Liver (tissue), 9 donors: Measurements from ENCODE around the gene MACROD1. TPM values are rescaled to one million over a fixed set of nuclear protein-coding genes. Genes with fewer than 3 reads are reported as not detected.

ENCODE experiments used
- DNase-seq: peaks from one replicate; pipeline ENCODE4 v3.0.0-alpha.2; 2017; ENCODE audit warnings: low spot score
- H3K27ac ChIP-seq, 2 donors: one replicate each; pipeline ENCODE4 v1.7.0; 2013; ENCODE audit warnings: inconsistent platforms in 2 of 2, low read length in 2 of 2, control low read depth in 1 of 2, low read depth in 1 of 2, mild to moderate bottlenecking in 1 of 2
- H3K27me3 ChIP-seq, 4 donors: one replicate each; pipeline versions ENCODE4 v1.6.1 to v1.7.0; 2013; ENCODE audit warnings: low read length in 3 of 4, inconsistent platforms in 1 of 4, mild to moderate bottlenecking in 1 of 4, moderate library complexity in 1 of 4; ENCODE audit not compliant: control insufficient read depth in 4 of 4, insufficient read depth in 4 of 4
- H3K36me3 ChIP-seq, 4 donors: one replicate each; pipeline versions ENCODE4 v1.6.1 to v1.7.0; 2013; ENCODE audit warnings: low read length in 3 of 4, mild to moderate bottlenecking in 3 of 4, low read depth in 1 of 4, moderate library complexity in 1 of 4; ENCODE audit not compliant: control insufficient read depth in 4 of 4, insufficient read depth in 3 of 4
- H3K4me1 ChIP-seq, 4 donors: one replicate each; pipeline versions ENCODE4 v1.6.1 to v1.7.0; 2013; ENCODE audit warnings: low read length in 3 of 4, mild to moderate bottlenecking in 3 of 4, moderate library complexity in 1 of 4; ENCODE audit not compliant: control insufficient read depth in 4 of 4, insufficient read depth in 4 of 4
- H3K4me3 ChIP-seq, 3 donors: one replicate each; pipeline versions ENCODE4 v1.6.1 to v1.7.0; 2013; ENCODE audit warnings: low read length in 3 of 3, control low read depth in 1 of 3, low read depth in 1 of 3, mild to moderate bottlenecking in 1 of 3
- H3K9ac ChIP-seq, 2 donors: one replicate each; pipeline ENCODE4 v1.7.0; 2013; ENCODE audit warnings: low read length in 2 of 2, mild to moderate bottlenecking in 2 of 2, moderate library complexity in 2 of 2, control low read depth in 1 of 2, low read depth in 1 of 2
- H3K9me3 ChIP-seq, 4 donors: one replicate each; pipeline versions ENCODE4 v1.6.1 to v1.7.0; 2013; ENCODE audit warnings: low read length in 3 of 4; ENCODE audit not compliant: control insufficient read depth in 4 of 4
- ATF3 ChIP-seq: IDR thresholded peaks from 2 replicates; pipeline ENCODE4 v1.6.1; 2016; ENCODE audit warnings: antibody characterized with exemption
- EGR1 ChIP-seq, 2 donors: IDR thresholded peaks; 2 replicates each; pipeline ENCODE4 v1.6.1; 2016 to 2018; ENCODE audit warnings: antibody characterized with exemption in 2 of 2, low read depth in 2 of 2
- FOXA2 ChIP-seq: IDR thresholded peaks from 2 replicates; pipeline ENCODE4 v1.6.1; 2016; ENCODE audit warnings: antibody characterized with exemption
- GABPA ChIP-seq, 2 donors: IDR thresholded peaks in 1 of 2; conservative IDR thresholded peaks in 1 of 2; 2 replicates each; pipeline ENCODE4 v1.6.1; 2016; ENCODE audit warnings: antibody characterized with exemption in 2 of 2, mild to moderate bottlenecking in 1 of 2, moderate library complexity in 1 of 2
- HNF4A ChIP-seq, 2 donors: conservative IDR thresholded peaks; 2 replicates each; pipeline ENCODE4 v1.6.1; 2016; ENCODE audit warnings: antibody characterized with exemption in 2 of 2, mild to moderate bottlenecking in 2 of 2
- JUND ChIP-seq, 2 donors: IDR thresholded peaks; 2 replicates each; pipeline ENCODE4 v1.6.1; 2016; ENCODE audit warnings: antibody characterized with exemption in 2 of 2
- NR2F2 ChIP-seq: IDR thresholded peaks from 2 replicates; pipeline ENCODE4 v1.6.1; 2016; ENCODE audit warnings: antibody characterized with exemption
- RAD21 ChIP-seq, 2 donors: IDR thresholded peaks; 2 replicates each; pipeline ENCODE4 v1.6.1; 2016; ENCODE audit warnings: antibody characterized with exemption in 2 of 2, mild to moderate bottlenecking in 2 of 2
- REST ChIP-seq: IDR thresholded peaks from 2 replicates; pipeline ENCODE4 v1.6.1; 2016; ENCODE audit warnings: antibody characterized with exemption, mild to moderate bottlenecking
- RXRA ChIP-seq, 2 donors: IDR thresholded peaks; 2 replicates each; pipeline ENCODE4 v1.6.1; 2017 to 2018; ENCODE audit warnings: antibody characterized with exemption in 2 of 2, mild to moderate bottlenecking in 1 of 2
- SP1 ChIP-seq: IDR thresholded peaks from 2 replicates; pipeline ENCODE4 v1.6.1; 2018; ENCODE audit warnings: antibody characterized with exemption, mild to moderate bottlenecking
- TAF1 ChIP-seq: conservative IDR thresholded peaks from 2 replicates; pipeline ENCODE4 v1.6.1; 2016; ENCODE audit warnings: antibody characterized with exemption, mild to moderate bottlenecking
- YY1 ChIP-seq: IDR thresholded peaks from 2 replicates; pipeline ENCODE4 v1.6.1; 2016; ENCODE audit warnings: antibody characterized with exemption, mild to moderate bottlenecking
- ZBTB33 ChIP-seq: IDR thresholded peaks from 2 replicates; pipeline ENCODE4 v1.6.1; 2016; ENCODE audit warnings: antibody characterized with exemption
- WGBS: extraction: QIAGEN DNeasy Blood & Tissue Kit; methylation state at CpG from one replicate; pipeline ENCODE4 v1.1.7; 2013; 5-methylcytosine and 5-hydroxymethylcytosine counted together
- polyA plus RNA-seq, 2 donors: library from polyadenylated mRNA; stranded (reverse) in 1 of 2; unstranded in 1 of 2; fragments of 200-250 nt in 1 of 2; fragments of >200 nt in 1 of 2; fragmentation: Nextera tagmentation in 1 of 2; extraction: Ambion mirVana in 1 of 2; gene quantifications; one replicate each; pipeline versions ENCODE4 v1.2.1 to v1.2.3, GENCODE V29; 2013 to 2015
- total RNA-seq, 2 donors: library from RNA; depleted of rRNA; stranded (reverse); fragments of >200 nt; gene quantifications; one replicate each; pipeline ENCODE4 v1.2.3, GENCODE V29; 2014
- TF ChIP-seq, protein P1 (sequence below): fragments of 150-350 bp; IDR thresholded peaks from 2 replicates; pipeline ENCODE4 v1.5.1; 2017; ENCODE audit warnings: improper control_type of control experiment, low read depth, low read length; ENCODE audit not compliant: missing input control
- TF ChIP-seq, protein P2 (sequence below): IDR thresholded peaks from 2 replicates; pipeline ENCODE4 v1.6.1; 2016; ENCODE audit warnings: antibody characterized with exemption
- donor health status: healthy.
- donor health status: healthy.
- donor health status: healthy.
- donor health status: healthy.
- donor health status: healthy.

MACROD1 gene
- total and polyA plus RNA-seq, 4 donors = 8.9 to 25.9 (median 13.1) TPM

DNA sequence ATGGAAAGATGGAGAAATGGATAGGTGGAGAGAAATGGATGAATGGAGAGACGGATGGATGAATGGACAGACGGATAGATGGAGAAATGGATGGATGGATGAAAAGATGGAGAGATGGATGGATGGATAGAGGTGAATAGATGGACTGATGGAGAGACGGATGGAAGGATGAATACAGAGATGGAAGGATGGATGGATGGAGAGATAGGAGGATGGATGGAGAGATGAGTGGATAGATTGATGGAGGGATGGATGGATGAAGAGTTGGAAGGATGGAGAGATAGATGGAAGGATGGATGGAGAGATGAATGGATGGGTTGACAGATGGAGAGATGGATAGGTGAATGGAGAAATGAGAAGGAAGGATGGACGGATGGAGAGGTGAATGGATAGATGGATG is 66.5 kb downstream of the MACROD1 start:
- no peak for DNase-seq
- Histone ChIP-seq H3K4me3 (no peak overlapping the region), H3K9me3 (no peaks in the 10 kb centered on the region), H3K4me1 (peaks cover 0 to 3% (median under 1%) of the 10 kb centered on the region in 4 donors), H3K36me3 (no peaks in the 10 kb centered on the region), H3K9ac (no peak overlapping the region), H3K27ac (no peak overlapping the region), H3K27me3 (no peaks in the 10 kb centered on the region)
- WGBS = 95% methylated on average over 4 of the region's 4 CpGs
- TF ChIP-seq SP1 = no peak
- no peak for TF ChIP-seq YY1
- TF ChIP-seq RXRA (IDR thresholded peaks at IDR 0.05) = no peak
- TF ChIP-seq RAD21 (IDR thresholded peaks at IDR 0.05) = no peak
- TF ChIP-seq TAF1 = no peak
- TF ChIP-seq ZBTB33 = no peak
- TF ChIP-seq JUND (IDR thresholded peaks at IDR 0.05) = no peak
- TF ChIP-seq, protein P1, sequence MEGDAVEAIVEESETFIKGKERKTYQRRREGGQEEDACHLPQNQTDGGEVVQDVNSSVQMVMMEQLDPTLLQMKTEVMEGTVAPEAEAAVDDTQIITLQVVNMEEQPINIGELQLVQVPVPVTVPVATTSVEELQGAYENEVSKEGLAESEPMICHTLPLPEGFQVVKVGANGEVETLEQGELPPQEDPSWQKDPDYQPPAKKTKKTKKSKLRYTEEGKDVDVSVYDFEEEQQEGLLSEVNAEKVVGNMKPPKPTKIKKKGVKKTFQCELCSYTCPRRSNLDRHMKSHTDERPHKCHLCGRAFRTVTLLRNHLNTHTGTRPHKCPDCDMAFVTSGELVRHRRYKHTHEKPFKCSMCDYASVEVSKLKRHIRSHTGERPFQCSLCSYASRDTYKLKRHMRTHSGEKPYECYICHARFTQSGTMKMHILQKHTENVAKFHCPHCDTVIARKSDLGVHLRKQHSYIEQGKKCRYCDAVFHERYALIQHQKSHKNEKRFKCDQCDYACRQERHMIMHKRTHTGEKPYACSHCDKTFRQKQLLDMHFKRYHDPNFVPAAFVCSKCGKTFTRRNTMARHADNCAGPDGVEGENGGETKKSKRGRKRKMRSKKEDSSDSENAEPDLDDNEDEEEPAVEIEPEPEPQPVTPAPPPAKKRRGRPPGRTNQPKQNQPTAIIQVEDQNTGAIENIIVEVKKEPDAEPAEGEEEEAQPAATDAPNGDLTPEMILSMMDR = no peak
- no peak for TF ChIP-seq GABPA (IDR thresholded peaks at IDR 0.05 in 1 of 2, conservative IDR thresholded peaks at IDR 0.05 in 1 of 2)
- TF ChIP-seq NR2F2 = no peak
- TF ChIP-seq, protein P2, sequence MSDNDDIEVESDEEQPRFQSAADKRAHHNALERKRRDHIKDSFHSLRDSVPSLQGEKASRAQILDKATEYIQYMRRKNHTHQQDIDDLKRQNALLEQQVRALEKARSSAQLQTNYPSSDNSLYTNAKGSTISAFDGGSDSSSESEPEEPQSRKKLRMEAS = no peak
- TF ChIP-seq FOXA2 = no peak
- no peak for TF ChIP-seq HNF4A (conservative IDR thresholded peaks at IDR 0.05)
- TF ChIP-seq REST = no peak
- TF ChIP-seq EGR1 (IDR thresholded peaks at IDR 0.05; ENCODE audit: low read depth in 2 of 2) = no peak

DNA sequence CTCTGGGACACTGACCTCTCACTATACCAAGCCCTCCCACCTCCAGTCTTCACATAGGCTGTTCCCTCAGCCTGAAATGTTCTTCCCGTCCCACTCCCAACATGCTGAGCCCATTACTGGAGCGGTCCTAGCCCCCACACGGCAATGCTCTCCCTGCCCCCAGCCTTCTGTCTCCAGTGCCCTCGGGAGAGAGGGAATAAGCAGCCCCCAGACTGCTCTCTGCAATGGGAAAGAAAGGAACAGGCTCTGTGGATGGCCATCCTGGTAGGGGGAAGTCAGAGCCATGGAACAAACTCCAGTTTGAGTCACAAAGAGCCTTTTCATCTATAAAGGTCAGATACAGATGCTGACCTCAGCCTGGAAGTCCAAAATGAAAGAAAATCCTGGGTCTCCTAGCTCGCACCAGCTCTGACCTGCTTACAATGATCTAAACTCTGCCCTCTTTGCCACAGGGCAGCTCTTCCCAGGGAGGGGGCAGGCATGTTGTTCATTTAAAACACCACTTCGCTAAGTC is 67.5 kb downstream of the MACROD1 start:
- Histone ChIP-seq H3K27ac (no peak overlapping the region), H3K27me3 (no peaks in the 10 kb centered on the region)

More for the DNA sequence above, 67.5 kb downstream of the MACROD1 start:
- H3K4me3 ChIP-seq = no peak overlapping the region
- H3K4me1 ChIP-seq = peaks cover 1 to 9% (median 6%) of the 10 kb centered on the region in 4 donors
- DNase-seq = no peak
- WGBS = 92% methylated on average over 6 of the region's 6 CpGs
- TF ChIP-seq JUND (IDR thresholded peaks at IDR 0.05) = no peak
- TF ChIP-seq NR2F2 = no peak
- TF ChIP-seq REST = no peak
- no peak for TF ChIP-seq RXRA (IDR thresholded peaks at IDR 0.05)
- no peak for TF ChIP-seq ZBTB33
- no peak for TF ChIP-seq ATF3
- TF ChIP-seq EGR1 (IDR thresholded peaks at IDR 0.05; ENCODE audit: low read depth in 2 of 2) = no peak
- no peaks in the 10 kb centered on the region for H3K9me3 ChIP-seq
- no peak overlapping the region for H3K9ac ChIP-seq
- H3K36me3 ChIP-seq = no peaks in the 10 kb centered on the region
